Retinal pigment epithelial cell (primary cell): ENCODE measurements around the gene EVC2.
A peak's percentile ranks its signal among the peaks of the same experiment; 100 is the strongest.

ENCODE experiments used
- DNase-seq: peaks from one replicate; pipeline ENCODE4 v3.0.0-alpha.2; 2010; ENCODE audit warnings: low read depth
- H3K4me3 ChIP-seq: 2 replicates; pipeline ENCODE4 v1.5.1; 2011; ENCODE audit warnings: mild to moderate bottlenecking, low read length, control low read depth, moderate library complexity
- TF ChIP-seq, protein P1 (sequence below): conservative IDR thresholded peaks from 2 replicates; pipeline ENCODE4 v1.5.1; 2011; ENCODE audit warnings: low read depth, low read length, control low read depth, inconsistent platforms

Gene EVC2

DNA sequence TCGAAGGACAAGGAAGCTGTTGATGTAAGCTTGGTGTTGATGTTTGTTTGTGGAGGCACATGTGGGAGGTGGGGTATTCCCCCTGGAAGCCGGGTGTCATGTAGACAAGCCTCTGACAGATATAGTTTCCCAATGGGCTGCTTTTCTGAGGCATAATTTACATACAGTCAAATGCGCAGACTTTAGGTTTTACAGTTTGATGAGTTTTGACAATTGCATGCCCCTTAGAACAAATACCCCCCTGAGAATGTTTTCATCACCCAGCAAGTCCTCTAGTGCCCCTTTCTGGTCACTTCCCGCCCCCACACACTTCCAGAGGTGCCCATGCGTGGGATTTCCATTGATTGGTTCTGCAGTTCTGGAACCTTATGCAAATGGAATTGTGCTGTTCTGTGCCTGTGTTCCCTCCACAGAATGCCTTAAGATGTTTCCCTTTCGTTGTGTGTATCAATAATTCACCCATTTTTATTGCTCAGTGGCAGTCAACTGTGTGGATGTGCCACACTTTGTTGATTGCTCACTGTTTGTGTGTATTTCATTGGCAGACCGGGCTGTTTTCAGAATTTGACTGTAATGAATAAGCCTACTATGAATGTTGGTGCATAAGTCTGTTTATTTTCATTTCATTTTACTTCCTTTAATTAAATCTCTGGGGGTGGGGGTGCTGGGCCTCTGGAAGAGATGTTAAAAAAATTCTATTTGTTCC is 11.1 kb upstream of the EVC2 start:
- TF ChIP-seq, protein P1, sequence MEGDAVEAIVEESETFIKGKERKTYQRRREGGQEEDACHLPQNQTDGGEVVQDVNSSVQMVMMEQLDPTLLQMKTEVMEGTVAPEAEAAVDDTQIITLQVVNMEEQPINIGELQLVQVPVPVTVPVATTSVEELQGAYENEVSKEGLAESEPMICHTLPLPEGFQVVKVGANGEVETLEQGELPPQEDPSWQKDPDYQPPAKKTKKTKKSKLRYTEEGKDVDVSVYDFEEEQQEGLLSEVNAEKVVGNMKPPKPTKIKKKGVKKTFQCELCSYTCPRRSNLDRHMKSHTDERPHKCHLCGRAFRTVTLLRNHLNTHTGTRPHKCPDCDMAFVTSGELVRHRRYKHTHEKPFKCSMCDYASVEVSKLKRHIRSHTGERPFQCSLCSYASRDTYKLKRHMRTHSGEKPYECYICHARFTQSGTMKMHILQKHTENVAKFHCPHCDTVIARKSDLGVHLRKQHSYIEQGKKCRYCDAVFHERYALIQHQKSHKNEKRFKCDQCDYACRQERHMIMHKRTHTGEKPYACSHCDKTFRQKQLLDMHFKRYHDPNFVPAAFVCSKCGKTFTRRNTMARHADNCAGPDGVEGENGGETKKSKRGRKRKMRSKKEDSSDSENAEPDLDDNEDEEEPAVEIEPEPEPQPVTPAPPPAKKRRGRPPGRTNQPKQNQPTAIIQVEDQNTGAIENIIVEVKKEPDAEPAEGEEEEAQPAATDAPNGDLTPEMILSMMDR, result no peak
- no peak overlapping the region for H3K4me3 ChIP-seq
- no peak for DNase-seq

DNA sequence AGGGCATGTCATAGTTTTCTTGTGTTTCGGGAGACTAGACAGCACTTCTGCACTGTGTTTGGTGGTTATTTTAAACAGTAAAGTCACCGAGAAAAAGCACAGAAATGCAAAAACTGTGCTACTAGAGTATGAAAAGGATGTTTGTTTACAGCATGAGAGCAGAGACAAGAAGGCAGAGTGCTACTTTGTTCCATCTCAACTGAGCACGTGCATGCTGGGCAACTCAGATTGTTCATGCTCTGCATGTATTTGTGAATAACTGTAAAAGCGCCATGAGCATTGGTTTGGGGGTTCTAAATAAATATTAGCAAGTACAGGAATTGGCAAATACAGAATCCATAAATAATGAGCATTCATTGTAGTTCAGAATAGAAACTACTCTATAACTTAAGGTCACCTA is 10.1 kb upstream of the EVC2 start:
- H3K4me3 ChIP-seq, result no peak overlapping the region
- DNase-seq, result no peak
- TF ChIP-seq, protein P1, result no peak

GRCh38 chr4:5717449-5718158 is 9.2 kb upstream of the EVC2 start:
- TF ChIP-seq, protein P1, result no peak

DNA sequence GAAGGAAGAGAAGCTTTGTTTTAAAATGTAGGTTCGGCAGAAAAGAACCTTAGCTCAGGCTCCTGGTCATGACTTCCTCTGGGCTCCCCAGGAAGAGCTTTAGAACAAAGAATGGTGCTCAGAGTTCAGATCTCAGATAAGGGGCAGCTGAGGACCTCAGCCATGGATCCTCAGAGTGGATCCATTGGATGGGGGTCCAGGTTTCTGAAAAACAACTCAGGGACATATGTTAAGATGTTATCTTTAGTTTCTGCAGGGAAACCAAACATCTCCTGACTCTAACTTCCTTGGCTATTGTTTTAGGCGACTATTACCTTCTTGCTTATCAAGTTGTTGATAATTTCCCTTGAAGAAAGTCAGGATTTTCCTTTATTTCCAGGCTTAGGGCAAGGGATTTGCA is 8.0 kb upstream of the EVC2 start:
- no peak for DNase-seq
- H3K4me3 ChIP-seq, result no peak overlapping the region
- TF ChIP-seq, protein P1, result no peak

More at GRCh38 chr4:5717449-5718158, 9.2 kb upstream of the EVC2 start:
- no peak for DNase-seq
- no peak overlapping the region for H3K4me3 ChIP-seq

- TF ChIP-seq, protein P1, result no peak
- no peak overlapping the region for H3K4me3 ChIP-seq
- no peak for DNase-seq
These were observed 7.0 kb upstream of the EVC2 start for GRCh38 chr4:5715357-5715756.

GRCh38 chr4:5713861-5714260 is 5.5 kb upstream of the EVC2 start:
- no peak overlapping the region for H3K4me3 ChIP-seq
- DNase-seq, result no peak
- TF ChIP-seq, protein P1, result no peak

DNA sequence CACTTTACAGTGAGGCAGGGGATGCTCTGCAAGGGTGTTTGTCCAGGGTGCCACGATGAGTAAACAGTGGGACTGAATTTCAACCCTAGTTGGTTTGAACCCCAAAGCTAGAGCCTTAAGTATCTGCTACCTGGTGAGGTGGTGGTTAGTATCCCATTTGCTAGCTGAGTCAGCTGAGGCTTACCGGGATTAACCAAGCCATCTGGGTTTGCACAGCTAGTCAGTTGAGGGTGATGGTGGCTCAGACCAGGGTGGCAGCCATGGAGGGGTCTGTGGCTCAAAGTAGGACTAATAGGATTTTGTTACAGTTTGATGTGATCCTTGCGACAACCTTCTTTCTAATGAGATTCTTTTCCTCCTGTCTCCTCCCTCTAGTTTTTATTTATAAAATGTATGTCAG is 4.6 kb upstream of the EVC2 start:
- TF ChIP-seq, protein P1, result no peak
- peak overlapping the region; percentile 21 for H3K4me3 ChIP-seq
- no peak for DNase-seq
